ENCODE data around the gene DRD4. TPM values are rescaled to one million over a fixed set of nuclear protein-coding genes. Genes with fewer than 3 reads are reported as not detected.

Gene DRD4
- total RNA-seq, 1 experiment from 2014 or later: 0.11 TPM

GRCh38 chr11:628056-628455 is 9.0 kb upstream of the DRD4 start:
- POLR2A ChIA-PET (ENCODE audit: unreplicated experiment): no interaction called here
- H3K36me3 ChIP-seq (ENCODE audit: low read depth, low read length): no peaks in the 10 kb centered on the region
- H2AFZ ChIP-seq (ENCODE audit: low read length): no peak overlapping the region
- H3K9me3 ChIP-seq (ENCODE audit: low read length): no peaks in the 10 kb centered on the region
- ATAC-seq (no peak), DNase-seq (no peak)
- intact Hi-C loops (cut with micrococcal nuclease): no loop called here
- H3K27ac ChIP-seq (ENCODE audit: low read length): no peak overlapping the region
- H3K4me3 ChIP-seq (ENCODE audit: low read length): no peak overlapping the region
- H3K4me1 ChIP-seq (ENCODE audit: insufficient read depth, low read length): peaks cover 7% of the 10 kb centered on the region; the same call in 1 of the 2 replicates
- H3K9me2 ChIP-seq (replicated peaks; ENCODE audit: low read length): no peaks in the 10 kb centered on the region
- H3F3A ChIP-seq (ENCODE audit: low read length, unreplicated experiment): no peaks in the 10 kb centered on the region
- no peaks in the 10 kb centered on the region for H3K27me3 ChIP-seq (ENCODE audit: low read length)
- no peak for TF ChIP-seq EZH2phosphoT487 (IDR thresholded peaks at IDR 0.05; ENCODE audit: borderline replicate concordance, low read length)
- no peak for TF ChIP-seq EZH2 (IDR thresholded peaks at IDR 0.05; ENCODE audit: low read length, unreplicated experiment)
- TF ChIP-seq, protein P1, sequence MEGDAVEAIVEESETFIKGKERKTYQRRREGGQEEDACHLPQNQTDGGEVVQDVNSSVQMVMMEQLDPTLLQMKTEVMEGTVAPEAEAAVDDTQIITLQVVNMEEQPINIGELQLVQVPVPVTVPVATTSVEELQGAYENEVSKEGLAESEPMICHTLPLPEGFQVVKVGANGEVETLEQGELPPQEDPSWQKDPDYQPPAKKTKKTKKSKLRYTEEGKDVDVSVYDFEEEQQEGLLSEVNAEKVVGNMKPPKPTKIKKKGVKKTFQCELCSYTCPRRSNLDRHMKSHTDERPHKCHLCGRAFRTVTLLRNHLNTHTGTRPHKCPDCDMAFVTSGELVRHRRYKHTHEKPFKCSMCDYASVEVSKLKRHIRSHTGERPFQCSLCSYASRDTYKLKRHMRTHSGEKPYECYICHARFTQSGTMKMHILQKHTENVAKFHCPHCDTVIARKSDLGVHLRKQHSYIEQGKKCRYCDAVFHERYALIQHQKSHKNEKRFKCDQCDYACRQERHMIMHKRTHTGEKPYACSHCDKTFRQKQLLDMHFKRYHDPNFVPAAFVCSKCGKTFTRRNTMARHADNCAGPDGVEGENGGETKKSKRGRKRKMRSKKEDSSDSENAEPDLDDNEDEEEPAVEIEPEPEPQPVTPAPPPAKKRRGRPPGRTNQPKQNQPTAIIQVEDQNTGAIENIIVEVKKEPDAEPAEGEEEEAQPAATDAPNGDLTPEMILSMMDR (conservative IDR thresholded peaks at IDR 0.05; ENCODE audit: low read depth, low read length): no peak
- H3K79me2 ChIP-seq (ENCODE audit: low read length): no peaks in the 10 kb centered on the region
- no peaks in the 10 kb centered on the region for H4K20me1 ChIP-seq (ENCODE audit: low read length)
- BruUV-seq (replicated peaks): no TSS peak
- CTCF ChIA-PET: no interaction called here
- H3K9ac ChIP-seq (ENCODE audit: low read length): no peak overlapping the region
- peak overlapping the region; percentile 31; the same call in 1 of the 2 replicates for H3K4me2 ChIP-seq (ENCODE audit: low read length)

GRCh38 chr11:629237-629583 is 7.9 kb upstream of the DRD4 start:
- Histone ChIP-seq H3K79me2 (ENCODE audit: low read length) (no peaks in the 10 kb centered on the region), H3K9ac (ENCODE audit: low read length) (no peak overlapping the region), H3K4me2 (ENCODE audit: low read length) (no peak overlapping the region), H3K9me3 (ENCODE audit: low read length) (no peaks in the 10 kb centered on the region), H3K36me3 (ENCODE audit: low read depth, low read length) (no peaks in the 10 kb centered on the region), H3F3A (ENCODE audit: low read length, unreplicated experiment) (no peaks in the 10 kb centered on the region), H3K27ac (ENCODE audit: low read length) (no peak overlapping the region), H3K4me3 (ENCODE audit: low read length) (no peak overlapping the region), H2AFZ (ENCODE audit: low read length) (no peak overlapping the region), H3K4me1 (ENCODE audit: insufficient read depth, low read length) (peaks cover 4% of the 10 kb centered on the region; the same call in 1 of the 2 replicates), H3K27me3 (ENCODE audit: low read length) (no peaks in the 10 kb centered on the region), H4K20me1 (ENCODE audit: low read length) (no peaks in the 10 kb centered on the region), H3K9me2 (replicated peaks; ENCODE audit: low read length) (no peaks in the 10 kb centered on the region)
- no peak for DNase-seq
- BruUV-seq (replicated peaks): no TSS peak
- intact Hi-C loops (cut with micrococcal nuclease): no loop called here
- TF ChIP-seq, protein P1 (conservative IDR thresholded peaks at IDR 0.05; ENCODE audit: low read depth, low read length): no peak
- no peak for TF ChIP-seq EZH2 (IDR thresholded peaks at IDR 0.05; ENCODE audit: low read length, unreplicated experiment)
- no peak for TF ChIP-seq EZH2phosphoT487 (IDR thresholded peaks at IDR 0.05; ENCODE audit: borderline replicate concordance, low read length)
- CTCF ChIA-PET: no interaction called here
- POLR2A ChIA-PET (ENCODE audit: unreplicated experiment): no interaction called here
- ATAC-seq: no peak

- no peaks in the 10 kb centered on the region for H3F3A ChIP-seq (ENCODE audit: low read length, unreplicated experiment)
- POLR2A ChIA-PET (ENCODE audit: unreplicated experiment): no interaction called here
- no peak for ATAC-seq
- H3K9me3 ChIP-seq (ENCODE audit: low read length): no peaks in the 10 kb centered on the region
- no peaks in the 10 kb centered on the region; the same call in 1 of the 2 replicates for H3K4me1 ChIP-seq (ENCODE audit: insufficient read depth, low read length)
- no peak overlapping the region for H3K4me3 ChIP-seq (ENCODE audit: low read length)
- CTCF ChIA-PET: no interaction called here
- no peaks in the 10 kb centered on the region for H4K20me1 ChIP-seq (ENCODE audit: low read length)
- H3K9me2 ChIP-seq (replicated peaks; ENCODE audit: low read length): no peaks in the 10 kb centered on the region
- H3K27ac ChIP-seq (ENCODE audit: low read length): no peak overlapping the region
- H3K27me3 ChIP-seq (ENCODE audit: low read length): no peaks in the 10 kb centered on the region
- H3K36me3 ChIP-seq (ENCODE audit: low read depth, low read length): no peaks in the 10 kb centered on the region
- H3K4me2 ChIP-seq (ENCODE audit: low read length): no peak overlapping the region
- no peak overlapping the region for H3K9ac ChIP-seq (ENCODE audit: low read length)
- intact Hi-C loops (cut with micrococcal nuclease): no loop called here
- no peak overlapping the region for H2AFZ ChIP-seq (ENCODE audit: low read length)
- no TSS peak for BruUV-seq (replicated peaks)
- TF ChIP-seq, protein P1 (conservative IDR thresholded peaks at IDR 0.05; ENCODE audit: low read depth, low read length): no peak
- TF ChIP-seq EZH2phosphoT487 (IDR thresholded peaks at IDR 0.05; ENCODE audit: borderline replicate concordance, low read length) (no peak), EZH2 (IDR thresholded peaks at IDR 0.05; ENCODE audit: low read length, unreplicated experiment) (no peak)
- no peak for DNase-seq
- H3K79me2 ChIP-seq (ENCODE audit: low read length): no peaks in the 10 kb centered on the region
Observed at GRCh38 chr11:630871-631270, 6.2 kb upstream of the DRD4 start.
